Neural cell (in vitro differentiated cells): ENCODE measurements around the gene SLC12A4. TPM values are rescaled to one million over a fixed set of nuclear protein-coding genes. Genes with fewer than 3 reads are reported as not detected.

Source experiments
- H2AFZ ChIP-seq: fragments of 200-600, 300-800 bp; sonication (generic), shearing (Covaris generic); 2 replicates; pipeline ENCODE4 v1.6.0; 2014; ENCODE audit warnings: low read depth, mild to moderate bottlenecking, antibody characterized with exemption, low read length, moderate library complexity
- H3F3A ChIP-seq: fragments of 200-600 bp; shearing (Covaris generic); 2 replicates; pipeline ENCODE4 v1.6.1; 2016; ENCODE audit warnings: mild to moderate bottlenecking, moderate library complexity, mixed read lengths, antibody characterized with exemption, low read length; ENCODE audit not compliant: insufficient read depth, poor library complexity, severe bottlenecking
- H3K27ac ChIP-seq: fragments of 200-600, 300-800 bp; sonication (generic), shearing (Covaris generic); 2 replicates; pipeline ENCODE4 v1.5.1; 2014; ENCODE audit warnings: mild to moderate bottlenecking, low read length, moderate library complexity
- H3K27me3 ChIP-seq: fragments of 300-800, 200-600 bp; sonication (generic), shearing (Covaris generic); 2 replicates; pipeline ENCODE4 v1.6.0; 2014; ENCODE audit warnings: mild to moderate bottlenecking, low read depth, low read length, moderate library complexity; ENCODE audit not compliant: insufficient read depth
- H3K36me3 ChIP-seq: fragments of 300-800, 200-600 bp; sonication (generic), shearing (Covaris generic); 2 replicates; pipeline ENCODE4 v1.5.1; 2014; ENCODE audit warnings: mild to moderate bottlenecking, antibody characterized with exemption, low read length, moderate library complexity; ENCODE audit not compliant: insufficient read depth
- H3K4me2 ChIP-seq: fragments of 300-800, 200-600 bp; sonication (generic), shearing (Covaris generic); 2 replicates; pipeline ENCODE4 v1.6.0; 2014; ENCODE audit warnings: mild to moderate bottlenecking, low read length
- H3K4me3 ChIP-seq: fragments of 300-800, 200-600 bp; sonication (generic), shearing (Covaris generic); 2 replicates; pipeline ENCODE4 v1.5.1; 2014; ENCODE audit warnings: mild to moderate bottlenecking, low read length, moderate library complexity
- H3K79me2 ChIP-seq: fragments of 200-600 bp; shearing (Covaris generic); replicated peaks from 2 replicates; pipeline ENCODE4 v1.6.0; 2014; ENCODE audit warnings: mild to moderate bottlenecking, low read length, moderate library complexity; ENCODE audit not compliant: insufficient read depth
- H3K9ac ChIP-seq: fragments of 300-800, 200-600 bp; sonication (generic), shearing (Covaris generic); 2 replicates; pipeline ENCODE4 v1.6.1; 2016; ENCODE audit warnings: mild to moderate bottlenecking, low read length, mixed read lengths
- H3K9me2 ChIP-seq: fragments of 200-600 bp; shearing (Covaris generic); 2 replicates; pipeline ENCODE4 v1.6.1; 2016; ENCODE audit warnings: mild to moderate bottlenecking, low read length, mixed read lengths; ENCODE audit not compliant: insufficient read depth
- H3K9me3 ChIP-seq: fragments of 200-600, 300-800 bp; sonication (generic), shearing (Covaris generic); 2 replicates; pipeline ENCODE4 v1.6.1; 2016; ENCODE audit warnings: mild to moderate bottlenecking, mixed run types, low read length, moderate library complexity, mixed read lengths
- H4K20me1 ChIP-seq: fragments of 200-600 bp; shearing (Covaris generic); 2 replicates; pipeline ENCODE4 v1.6.1; 2016; ENCODE audit warnings: mild to moderate bottlenecking, mixed run types; ENCODE audit not compliant: insufficient read depth
- CTCF ChIP-seq: fragments of 450-650 bp; IDR thresholded peaks from 2 replicates; pipeline ENCODE4 v1.5.1; 2014; ENCODE audit warnings: antibody characterized with exemption, mild to moderate bottlenecking, moderate library complexity; ENCODE audit not compliant: poor library complexity, severe bottlenecking
- EP300 ChIP-seq: fragments of 450-650 bp; conservative IDR thresholded peaks from 2 replicates; pipeline ENCODE4 v1.6.1; 2014; ENCODE audit warnings: antibody characterized with exemption, mild to moderate bottlenecking, moderate library complexity; ENCODE audit not compliant: poor library complexity, severe bottlenecking
- EZH2 ChIP-seq: fragments of 200-600, 300-800 bp; shearing (Covaris generic), sonication (generic); IDR thresholded peaks from 2 replicates; pipeline ENCODE4 v1.6.1; 2014; ENCODE audit warnings: antibody characterized with exemption, low read length, borderline replicate concordance, mild to moderate bottlenecking; ENCODE audit not compliant: insufficient read depth, poor library complexity, severe bottlenecking
- MXI1 ChIP-seq: fragments of 450-650 bp; conservative IDR thresholded peaks from 2 replicates; pipeline ENCODE4 v1.6.1; 2014; ENCODE audit warnings: antibody characterized with exemption, mild to moderate bottlenecking; ENCODE audit not compliant: poor library complexity, severe bottlenecking
- POLR2AphosphoS5 ChIP-seq: IDR thresholded peaks from 2 replicates; pipeline ENCODE4 v1.6.1; 2012
- RAD21 ChIP-seq: fragments of 450-650 bp; conservative IDR thresholded peaks from 2 replicates; pipeline ENCODE4 v1.6.1; 2014; ENCODE audit warnings: antibody characterized with exemption, mild to moderate bottlenecking, moderate library complexity
- REST ChIP-seq: IDR thresholded peaks from 2 replicates; pipeline ENCODE4 v1.6.1; 2012; ENCODE audit warnings: borderline replicate concordance
- SMC3 ChIP-seq: fragments of 450-650 bp; conservative IDR thresholded peaks from 2 replicates; pipeline ENCODE4 v1.6.1; 2014; ENCODE audit warnings: antibody characterized with exemption, mild to moderate bottlenecking, moderate library complexity; ENCODE audit not compliant: poor library complexity
- TAF1 ChIP-seq: IDR thresholded peaks from 2 replicates; pipeline ENCODE4 v1.6.1; 2012; ENCODE audit warnings: low read depth
- polyA plus RNA-seq: library from polyadenylated mRNA; depleted of rRNA; stranded (reverse); fragments of >200 nt; gene quantifications from 2 replicates; pipeline ENCODE4 v1.2.3, GENCODE V29; 2014

SLC12A4 gene
- polyA plus RNA-seq, 1 donor from 2014 or later: 0.11 TPM

GRCh38 chr16:67977469-67978227 lies 9.2 kb upstream of the SLC12A4 start:
- H3K9me3 ChIP-seq: no peaks in the 10 kb centered on the region
- H3K9ac ChIP-seq: no peak overlapping the region
- no peak overlapping the region for H3K27ac ChIP-seq
- no peaks in the 10 kb centered on the region for H3K36me3 ChIP-seq
- no peaks in the 10 kb centered on the region for H3K27me3 ChIP-seq
- no peak overlapping the region for H2AFZ ChIP-seq
- H3K79me2 ChIP-seq: no peaks in the 10 kb centered on the region
- no peak overlapping the region for H3K4me3 ChIP-seq
- H4K20me1 ChIP-seq: no peaks in the 10 kb centered on the region
- no peaks in the 10 kb centered on the region for H3F3A ChIP-seq
- no peak overlapping the region for H3K4me2 ChIP-seq
- no peak for TF ChIP-seq MXI1
- TF ChIP-seq RAD21: no peak
- no peak for TF ChIP-seq SMC3
- no peak for TF ChIP-seq REST
- no peak for TF ChIP-seq TAF1
- TF ChIP-seq EZH2: no peak
- no peak for TF ChIP-seq EP300
- no peak for TF ChIP-seq CTCF
- TF ChIP-seq POLR2AphosphoS5: no peak
- H3K9me2 ChIP-seq: no peaks in the 10 kb centered on the region

- TF ChIP-seq CTCF (no peak), RAD21 (no peak), SMC3 (no peak), POLR2AphosphoS5 (no peak)
- Histone ChIP-seq H2AFZ (no peak overlapping the region), H3K27me3 (no peaks in the 10 kb centered on the region), H3K36me3 (no peaks in the 10 kb centered on the region), H3K9ac (no peak overlapping the region), H3K4me2 (no peak overlapping the region), H4K20me1 (no peaks in the 10 kb centered on the region), H3K79me2 (no peaks in the 10 kb centered on the region), H3K27ac (no peak overlapping the region), H3K9me2 (no peaks in the 10 kb centered on the region), H3K9me3 (no peaks in the 10 kb centered on the region), H3K4me3 (no peak overlapping the region), H3F3A (no peaks in the 10 kb centered on the region)
These were observed 8.6 kb upstream of the SLC12A4 start for GRCh38 chr16:67977005-67977404.
